Left colon (tissue), 2 donors: Measurements from ENCODE around the gene PEX26. TPM values are rescaled to one million over a fixed set of nuclear protein-coding genes. Genes with fewer than 3 reads are reported as not detected.
"Not testable (repeated sequence)": the region's sequence is repeated elsewhere in the genome, so short reads cannot be mapped to it uniquely, and the experiment has no call there.

Source experiments
- ATAC-seq: fragments of 200-7000 bp; cut with Tn5 transposase; one replicate; pipeline ENCODE4 v1.9.1; 2020; ENCODE audit warnings: mild to moderate bottlenecking, moderate library complexity
- DNase-seq, 2 donors: peaks; one replicate each; pipeline ENCODE4 v3.0.0-alpha.2; 2020
- intact Hi-C, 2 donors: fragments of 100-400 bp; cut with DNase I in 1 of 2; cut with micrococcal nuclease in 1 of 2; formaldehyde crosslinking; loops; one replicate each; pipeline versions ENCODE4 v1.11.2 to v1.14.0; 2022; cut with DNase I, micrococcal nuclease
- total RNA-seq, 2 donors: library from RNA; stranded (reverse); fragmentation: NEBNext Ultra II Directional; extraction: Animal tissue kit (Norgen Biotek cat#: 25700); gene quantifications; one replicate each; pipeline ENCODE4 v1.2.1, GENCODE V29; 2021
- donor health status: DM: no; HTN: no; CAD: no.
- donor health status: DM: yes; HTN: yes; CAD: no.

Gene PEX26
- total RNA-seq, 2 donors from 2014 or later = 128 to 196 TPM

GRCh38 chr22:18130699-18131429 is 53.1 kb downstream of the PEX26 start:
- intact Hi-C loops = no loop called here
- no peak for DNase-seq
- no peak for ATAC-seq

GRCh38 chr22:18133452-18133851 is 55.7 kb downstream of the PEX26 start:
- ATAC-seq = no peak

GRCh38 chr22:18136563-18137320 is 59.0 kb downstream of the PEX26 start:
- intact Hi-C loops = no loop called here
- no peak for ATAC-seq
- DNase-seq = no peak

More at GRCh38 chr22:18133452-18133851, 55.7 kb downstream of the PEX26 start:
- intact Hi-C loops = no loop called here
- no peak for DNase-seq

- intact Hi-C loops, ATAC-seq, DNase-seq: not testable (repeated sequence)
These were observed 63.2 kb downstream of the PEX26 start for GRCh38 chr22:18141004-18141403.

GRCh38 chr22:18144105-18144504 is 66.3 kb downstream of the PEX26 start:
- intact Hi-C loops = no loop called here
- ATAC-seq (no peak), DNase-seq (no peak)

GRCh38 chr22:18145676-18146388 is 68.0 kb downstream of the PEX26 start:
- intact Hi-C loops = no loop called here
- DNase-seq (no peak), ATAC-seq (no peak)

- no peak for ATAC-seq
- intact Hi-C loops = no loop called here
- DNase-seq = no peak
These were observed 68.6 kb downstream of the PEX26 start for GRCh38 chr22:18146389-18146753.

- ATAC-seq = no peak
- DNase-seq = no peak
- intact Hi-C loops = no loop called here
These were observed 70.0 kb downstream of the PEX26 start for GRCh38 chr22:18147791-18148190.

GRCh38 chr22:18148293-18148965 is 70.6 kb downstream of the PEX26 start:
- intact Hi-C loops = no loop called here
- ATAC-seq (no peak), DNase-seq (no peak)

GRCh38 chr22:18152519-18152918 is 74.7 kb downstream of the PEX26 start:
- DNase-seq (no peak), ATAC-seq (no peak)
- intact Hi-C loops = no loop called here

- no peak for DNase-seq
- intact Hi-C loops = no loop called here
- ATAC-seq = no peak
These were observed 77.1 kb downstream of the PEX26 start for GRCh38 chr22:18154821-18155390.

Other genes with a start within 250 kb of the PEX26 start
- gene MICAL3, start 53.4 kb upstream of the PEX26 start, total RNA-seq = 100 to 1,000 TPM in 1 of 2 donors, 10 to 100 TPM in 1; 93.6 to 114 TPM
- 1 to 10 TPM; 2.5 to 2.7 TPM for gene TUBA8, start 32.8 kb downstream of the PEX26 start, total RNA-seq
- 1 to 10 TPM; 3.7 to 6.6 TPM for gene USP18, start 72.2 kb downstream of the PEX26 start, total RNA-seq